Peyer's patch (tissue), 4 donors: ENCODE measurements around the gene DCBLD2. TPM values are rescaled to one million over a fixed set of nuclear protein-coding genes. Genes with fewer than 3 reads are reported as not detected.

ENCODE experiments used
- DNase-seq, 3 donors: peaks; one replicate each; pipeline ENCODE4 v3.0.0-alpha.2; 2017 to 2019
- H3K27ac ChIP-seq, 4 donors: fragments of 200-600 bp; sonication (generic); one replicate each; pipeline ENCODE4 v1.5.1; 2016 to 2019
- H3K27me3 ChIP-seq, 2 donors: fragments of 200-600 bp; sonication (generic); one replicate each; pipeline ENCODE4 v1.5.1; 2019
- H3K36me3 ChIP-seq, 3 donors: fragments of 200-600 bp; sonication (generic); one replicate each; pipeline ENCODE4 v1.5.1; 2016 to 2019
- H3K4me1 ChIP-seq, 4 donors: fragments of 200-600 bp; sonication (generic); one replicate each; pipeline ENCODE4 v1.5.1; 2016 to 2019
- H3K4me3 ChIP-seq, 4 donors: fragments of 200-600 bp; sonication (generic); 1 replicate in 3 of 4; 2 replicates in 1 of 4; pipeline ENCODE4 v1.5.1; 2016 to 2019; ENCODE audit warnings: mild to moderate bottlenecking in 1 of 4
- H3K9me3 ChIP-seq, 4 donors: fragments of 200-600 bp; sonication (generic); one replicate each; pipeline ENCODE4 v1.5.1; 2016 to 2019; ENCODE audit warnings: mild to moderate bottlenecking in 1 of 4
- CTCF ChIP-seq, 6 experiments: fragments of 450-650 bp in 4 of 6; fragments of 200-600 bp in 2 of 6; sonication (generic) in 1 of 6; IDR thresholded peaks; one replicate each; pipeline ENCODE4 v1.5.1; 2017 to 2019; ENCODE audit warnings: antibody characterized with exemption in 6 of 6, mild to moderate bottlenecking in 3 of 6, moderate library complexity in 1 of 6
- POLR2A ChIP-seq, 2 donors: fragments of 450-650 bp; IDR thresholded peaks; one replicate each; pipeline ENCODE4 v1.5.1; 2017; ENCODE audit warnings: antibody characterized with exemption in 2 of 2, mild to moderate bottlenecking in 2 of 2, moderate library complexity in 2 of 2
- total RNA-seq, 4 donors: library from RNA; depleted of rRNA; stranded (reverse); fragments of >200 nt; gene quantifications; one replicate each; pipeline ENCODE4 v1.1.0, GENCODE V29; 2016

DCBLD2 gene
- total RNA-seq, 4 donors from 2014 or later: 4.8 to 9.1 (median 7.0) TPM

GRCh38 chr3:98797905-98798304 is 103.6 kb downstream of the DCBLD2 start:
- H3K27me3 ChIP-seq: no peaks in the 10 kb centered on the region
- no peak for DNase-seq

GRCh38 chr3:98796334-98796733 is 105.2 kb downstream of the DCBLD2 start:
- TF ChIP-seq POLR2A (IDR thresholded peaks at IDR 0.05): no peak
- no peak for TF ChIP-seq CTCF (IDR thresholded peaks at IDR 0.05)
- no peaks in the 10 kb centered on the region for H3K27me3 ChIP-seq
- DNase-seq: no peak
- no peaks in the 10 kb centered on the region for H3K9me3 ChIP-seq
- H3K27ac ChIP-seq: no peak overlapping the region
- H3K4me1 ChIP-seq: no peaks in the 10 kb centered on the region
- no peaks in the 10 kb centered on the region for H3K36me3 ChIP-seq
- H3K4me3 ChIP-seq: no peak overlapping the region

More at GRCh38 chr3:98797905-98798304, 103.6 kb downstream of the DCBLD2 start:
- H3K36me3 ChIP-seq: no peaks in the 10 kb centered on the region
- no peak overlapping the region for H3K4me3 ChIP-seq
- TF ChIP-seq POLR2A (IDR thresholded peaks at IDR 0.05) (no peak), CTCF (IDR thresholded peaks at IDR 0.05) (no peak)
- H3K27ac ChIP-seq: no peak overlapping the region
- no peaks in the 10 kb centered on the region for H3K9me3 ChIP-seq
- no peaks in the 10 kb centered on the region for H3K4me1 ChIP-seq

GRCh38 chr3:98793971-98794370 is 107.5 kb downstream of the DCBLD2 start:
- no peaks in the 10 kb centered on the region for H3K9me3 ChIP-seq
- H3K27ac ChIP-seq: no peak overlapping the region
- H3K4me3 ChIP-seq: no peak overlapping the region
- DNase-seq: no peak
- no peaks in the 10 kb centered on the region for H3K4me1 ChIP-seq
- no peaks in the 10 kb centered on the region for H3K36me3 ChIP-seq
- TF ChIP-seq POLR2A (IDR thresholded peaks at IDR 0.05): no peak
- no peak for TF ChIP-seq CTCF (IDR thresholded peaks at IDR 0.05)
- no peaks in the 10 kb centered on the region for H3K27me3 ChIP-seq

- Histone ChIP-seq H3K27ac (no peak overlapping the region), H3K4me3 (no peak overlapping the region), H3K36me3 (no peaks in the 10 kb centered on the region), H3K4me1 (no peaks in the 10 kb centered on the region), H3K9me3 (no peaks in the 10 kb centered on the region), H3K27me3 (no peaks in the 10 kb centered on the region)
- TF ChIP-seq CTCF (IDR thresholded peaks at IDR 0.05) (no peak), POLR2A (IDR thresholded peaks at IDR 0.05) (no peak)
- no peak for DNase-seq
These were observed 109.9 kb downstream of the DCBLD2 start for GRCh38 chr3:98791341-98792325.

GRCh38 chr3:98788651-98789050 is 112.8 kb downstream of the DCBLD2 start:
- no peak for TF ChIP-seq CTCF (IDR thresholded peaks at IDR 0.05)
- TF ChIP-seq POLR2A (IDR thresholded peaks at IDR 0.05): no peak
- no peak for DNase-seq

More at GRCh38 chr3:98788651-98789050, 112.8 kb downstream of the DCBLD2 start:
- Histone ChIP-seq H3K4me1 (no peaks in the 10 kb centered on the region), H3K27ac (no peak overlapping the region), H3K4me3 (no peak overlapping the region), H3K9me3 (no peaks in the 10 kb centered on the region), H3K27me3 (no peaks in the 10 kb centered on the region), H3K36me3 (no peaks in the 10 kb centered on the region)
